Astrocyte (in vitro differentiated cells and primary cell): ENCODE results near the gene CD40.

Source experiments
- CTCF ChIP-seq: IDR thresholded peaks from 2 replicates; pipeline ENCODE4 v1.5.1; 2011; ENCODE audit warnings: low read depth, mild to moderate bottlenecking, inconsistent platforms, low read length, moderate library complexity; ENCODE audit not compliant: insufficient read depth
- EZH2 ChIP-seq: IDR thresholded peaks from 2 replicates; pipeline ENCODE4 v1.6.1; 2012; ENCODE audit warnings: mild to moderate bottlenecking, low read length, inconsistent platforms; ENCODE audit not compliant: insufficient read depth

- TF ChIP-seq CTCF (no peak), EZH2 (no peak)
Measured at GRCh38 chr20:46135856-46136633, 17.9 kb downstream of the CD40 start.
